ENCODE results near the gene TRIP6. TPM values are rescaled to one million over a fixed set of nuclear protein-coding genes. Genes with fewer than 3 reads are reported as not detected.

TRIP6 gene
- total RNA-seq, 1 donor from 2014 or later = 87.9 TPM

- no peak for DNase-seq (ENCODE audit: low read depth)
Measured at GRCh38 chr7:100873599-100874299, 6.6 kb downstream of the TRIP6 start.

DNA sequence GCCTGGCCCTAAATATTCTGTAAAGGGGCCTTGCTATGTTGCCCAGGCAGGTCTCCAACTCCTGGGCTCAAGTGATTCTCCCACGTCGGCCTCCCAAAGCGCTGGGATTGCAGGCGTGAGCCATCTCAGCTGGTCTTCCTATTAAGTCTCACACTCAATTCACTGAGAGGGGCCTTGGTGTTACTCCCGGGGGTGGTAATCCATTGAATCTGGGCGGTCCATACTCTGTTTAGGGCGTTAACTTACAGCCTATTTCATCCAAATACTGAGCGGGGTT lies 7.1 kb downstream of the TRIP6 start:
- no peak for DNase-seq (ENCODE audit: low read depth)

GRCh38 chr7:100874577-100875355 lies 7.6 kb downstream of the TRIP6 start, which contains the start of gene SRRT:
Gene SRRT, plus strand, starts transcription at chr7:100875103. Its CDS starts 488 bp downstream, at chr7:100875591.
- peak; percentile 91 for DNase-seq (ENCODE audit: low read depth)

DNA sequence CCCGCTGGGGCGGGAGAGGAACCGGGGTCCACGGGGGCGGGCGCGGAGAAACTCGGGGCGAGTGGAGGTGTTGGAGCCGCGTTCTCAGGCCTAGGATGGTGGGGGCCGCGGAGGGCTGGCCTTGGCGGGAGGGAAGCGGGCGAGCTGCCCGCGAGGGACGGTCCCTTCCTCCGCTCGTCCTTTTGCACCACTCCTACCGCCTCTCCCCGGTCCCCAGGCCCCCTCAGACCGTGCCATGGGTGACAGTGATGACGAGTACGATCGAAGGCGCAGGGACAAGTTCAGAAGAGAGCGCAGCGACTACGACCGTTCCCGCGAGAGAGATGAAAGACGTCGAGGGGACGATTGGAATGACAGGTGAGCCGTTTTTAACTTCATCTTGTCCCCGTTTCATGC lies 8.2 kb downstream of the TRIP6 start:
- no peak for DNase-seq (ENCODE audit: low read depth)

DNA sequence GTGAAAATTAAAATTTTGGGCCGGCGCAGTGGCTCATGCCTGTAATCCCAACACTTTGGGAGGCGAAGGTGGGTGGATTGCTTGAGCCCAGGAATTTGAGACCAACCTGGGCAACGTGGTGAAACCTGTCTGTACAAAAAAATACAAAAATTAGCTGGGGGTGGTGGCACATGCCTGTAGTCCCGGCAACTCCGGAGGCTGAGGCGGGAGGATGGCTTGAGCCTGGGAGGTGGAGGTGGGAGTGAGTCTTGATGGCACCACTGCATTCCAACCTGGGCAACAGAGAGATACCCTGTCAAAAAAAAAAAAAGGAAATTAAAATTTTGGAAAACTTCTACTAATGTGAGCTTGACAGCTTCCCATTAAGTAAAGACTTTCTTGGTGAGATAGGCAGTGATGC lies 10.8 kb downstream of the TRIP6 start:
- no peak for DNase-seq (ENCODE audit: low read depth)

- no peak for DNase-seq (ENCODE audit: low read depth)
Measured at GRCh38 chr7:100878685-100879084, 11.5 kb downstream of the TRIP6 start.

DNA sequence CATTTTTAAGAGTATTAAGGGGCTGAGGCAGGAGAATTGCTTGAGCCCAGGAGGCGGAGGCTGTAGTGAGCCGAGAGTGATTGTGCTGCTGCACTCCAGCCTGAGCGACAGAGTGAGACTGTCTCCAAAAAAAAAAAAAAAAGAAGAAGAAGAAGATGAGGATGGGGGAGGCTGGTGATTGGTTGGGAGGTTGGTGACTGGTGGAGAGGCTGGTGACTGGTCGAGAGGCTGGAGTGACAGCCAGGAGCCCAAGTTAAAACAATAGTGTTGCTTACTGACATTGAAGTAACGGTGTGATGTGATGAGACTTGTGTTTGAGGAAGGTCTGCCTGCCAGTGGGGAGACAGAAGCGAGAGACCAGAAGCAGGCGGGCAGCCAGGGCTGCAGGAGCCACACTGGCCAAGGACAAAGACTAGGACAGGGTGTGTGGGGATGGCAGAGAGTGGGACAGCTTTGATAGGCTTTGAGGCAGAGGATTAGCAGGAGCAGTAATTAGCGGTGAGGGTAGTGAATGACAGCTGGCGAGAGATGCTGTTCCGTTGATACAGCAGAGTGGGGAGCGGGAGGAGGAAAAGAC lies 12.6 kb downstream of the TRIP6 start:
- DNase-seq (ENCODE audit: low read depth) = no peak

DNA sequence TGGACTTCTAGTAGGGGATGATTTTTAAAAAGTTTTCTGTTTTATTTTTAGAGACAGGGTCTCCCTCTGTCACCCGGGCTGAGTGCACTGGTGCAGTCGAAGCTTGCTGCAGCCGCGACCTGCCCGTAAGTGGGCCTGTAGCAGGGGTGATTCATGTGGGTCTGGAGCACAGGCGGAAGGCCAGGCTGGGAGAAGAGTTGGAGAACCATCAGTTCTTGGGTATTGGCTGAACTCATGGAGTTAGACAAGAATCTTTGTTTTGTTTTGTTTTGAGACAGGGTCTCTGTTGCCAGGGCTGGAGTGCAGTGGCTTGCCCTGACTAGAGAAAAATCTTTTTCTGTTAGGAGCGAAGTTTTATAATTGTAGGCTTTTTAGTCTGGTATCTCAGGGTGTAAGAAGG lies 13.5 kb downstream of the TRIP6 start:
- no peak for DNase-seq (ENCODE audit: low read depth)

GRCh38 chr7:100881136-100881535 lies 13.9 kb downstream of the TRIP6 start:
- no peak for DNase-seq (ENCODE audit: low read depth)

GRCh38 chr7:100882201-100882600 lies 15.0 kb downstream of the TRIP6 start:
- no peak for DNase-seq (ENCODE audit: low read depth)

DNA sequence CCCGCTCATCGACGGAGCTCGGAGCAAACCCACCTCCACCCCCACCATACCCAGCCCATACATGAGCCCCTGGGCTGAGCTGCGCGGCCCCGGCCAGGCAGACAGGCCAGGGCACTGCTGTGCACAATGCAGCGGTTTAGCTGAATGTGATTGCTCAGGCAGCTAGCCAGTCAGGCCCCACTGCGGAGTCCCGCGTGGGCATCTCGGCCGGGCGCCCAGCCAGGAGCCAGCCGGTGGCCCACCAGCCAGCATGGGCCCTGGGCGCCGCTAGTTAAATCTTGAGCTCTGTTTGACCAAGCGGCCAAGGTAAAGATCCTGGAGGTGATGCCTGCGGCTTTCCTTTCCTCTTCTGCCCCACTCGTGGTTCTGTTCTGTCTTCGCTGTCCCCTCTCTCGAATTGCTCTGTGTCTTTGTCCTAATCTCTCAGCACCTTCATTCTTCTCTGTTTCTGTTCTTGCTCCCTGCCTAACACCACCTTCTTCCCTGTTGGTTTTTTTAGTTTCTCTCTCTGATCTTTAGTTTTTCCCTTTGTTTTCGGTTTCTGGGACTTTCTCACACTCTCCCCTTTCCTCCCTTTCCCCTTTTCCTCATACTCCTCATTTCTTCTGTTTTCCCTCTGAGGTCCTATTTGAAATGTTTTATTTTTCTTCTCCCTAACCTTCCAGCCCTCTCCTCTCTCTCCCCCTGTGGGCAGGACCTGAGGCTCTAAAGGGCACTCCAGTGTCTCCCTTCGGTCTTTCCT lies 15.8 kb downstream of the TRIP6 start:
- no peak for DNase-seq (ENCODE audit: low read depth)

GRCh38 chr7:100884736-100885439 lies 17.7 kb downstream of the TRIP6 start:
- no peak for DNase-seq (ENCODE audit: low read depth)

- DNase-seq (ENCODE audit: low read depth) = no peak
Measured at GRCh38 chr7:100885440-100886141, 18.4 kb downstream of the TRIP6 start.

GRCh38 chr7:100886142-100886935 lies 19.2 kb downstream of the TRIP6 start:
- no peak for DNase-seq (ENCODE audit: low read depth)

- no peak for DNase-seq (ENCODE audit: low read depth)
Measured at GRCh38 chr7:100886936-100887515, 19.8 kb downstream of the TRIP6 start.

DNA sequence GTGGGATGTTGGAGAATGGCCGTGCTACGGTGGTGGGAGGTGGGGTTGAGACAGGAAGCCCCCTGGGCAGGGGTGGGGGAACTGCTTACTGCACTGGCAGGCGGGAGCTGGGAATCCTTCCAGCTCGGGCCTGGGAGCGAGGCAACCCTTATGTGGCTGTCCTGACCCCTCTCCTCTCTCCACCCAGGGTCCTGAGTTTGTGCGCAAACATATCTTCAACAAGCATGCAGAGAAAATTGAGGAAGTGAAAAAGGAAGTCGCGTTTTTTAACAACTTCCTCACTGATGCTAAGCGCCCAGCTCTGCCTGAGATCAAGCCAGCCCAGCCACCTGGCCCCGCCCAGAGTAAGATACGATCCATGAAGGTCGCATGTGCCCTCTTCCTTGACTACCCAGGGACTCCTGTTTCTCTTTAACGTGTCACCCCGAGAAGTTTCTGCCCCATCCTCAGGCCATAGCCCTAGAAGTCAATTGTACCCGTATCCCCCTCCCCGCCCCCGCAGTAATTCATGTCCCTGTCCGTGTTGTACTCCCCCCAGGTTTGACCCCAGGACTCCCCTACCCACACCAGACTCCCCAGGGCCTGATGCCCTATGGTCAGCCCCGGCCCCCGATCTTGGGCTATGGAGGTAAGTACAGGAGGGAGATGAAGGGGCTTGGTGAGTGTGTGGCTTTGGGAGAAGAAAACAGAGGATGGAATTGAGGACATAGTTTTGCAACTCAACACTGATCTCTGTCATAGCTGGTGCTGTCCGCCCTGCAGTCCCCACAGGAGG lies 20.5 kb downstream of the TRIP6 start:
- no peak for DNase-seq (ENCODE audit: low read depth)

GRCh38 chr7:100888291-100888987 lies 21.3 kb downstream of the TRIP6 start:
- DNase-seq (ENCODE audit: low read depth) = no peak

- no peak for DNase-seq (ENCODE audit: low read depth)
Measured at GRCh38 chr7:100888988-100889750, 22.0 kb downstream of the TRIP6 start, which contains the start of gene UFSP1. Gene UFSP1, minus strand, starts transcription at chr7:100889715. Its CDS starts 444 bp downstream, at chr7:100889271.
